Stomach (tissue), 9 donors: ENCODE measurements around the gene TAS2R60. TPM values are rescaled to one million over a fixed set of nuclear protein-coding genes. Genes with fewer than 3 reads are reported as not detected.

Experiments
- DNase-seq, 2 donors: peaks; one replicate each; pipeline versions ENCODE4 v3.0.0 to v3.0.0-alpha.2; 2013 to 2019
- H3K27ac ChIP-seq, 5 donors: fragments of 200-600 bp in 4 of 5; sonication (generic) in 4 of 5; one replicate each; pipeline ENCODE4 v1.5.1; 2013 to 2019; ENCODE audit warnings: mild to moderate bottlenecking in 1 of 5, moderate library complexity in 1 of 5
- H3K27me3 ChIP-seq, 3 donors: fragments of 200-600 bp; sonication (generic); one replicate each; pipeline ENCODE4 v1.5.1; 2017 to 2019; ENCODE audit warnings: mixed run types in 1 of 3
- H3K36me3 ChIP-seq, 4 donors: fragments of 200-600 bp; sonication (generic); 1 replicate in 3 of 4; 2 replicates in 1 of 4; pipeline ENCODE4 v1.5.1; 2016 to 2019
- H3K4me1 ChIP-seq, 4 donors: fragments of 200-600 bp; sonication (generic); one replicate each; pipeline ENCODE4 v1.5.1; 2016 to 2019
- H3K4me3 ChIP-seq, 4 donors: fragments of 200-600 bp; sonication (generic) in 3 of 4; one replicate each; pipeline ENCODE4 v1.5.1; 2016 to 2019; ENCODE audit warnings: mild to moderate bottlenecking in 1 of 4
- H3K9me3 ChIP-seq, 4 donors: fragments of 200-600 bp; sonication (generic); one replicate each; pipeline ENCODE4 v1.5.1; 2016 to 2019
- EP300 ChIP-seq: sonication (generic); formaldehyde crosslinking; IDR thresholded peaks from one replicate; pipeline ENCODE4 v1.6.1; 2017; ENCODE audit warnings: antibody characterized with exemption
- POLR2A ChIP-seq, 4 donors: fragments of 450-650 bp; IDR thresholded peaks; one replicate each; pipeline ENCODE4 v1.6.1; 2016; ENCODE audit warnings: antibody characterized with exemption in 4 of 4, control low read depth in 2 of 4, mild to moderate bottlenecking in 1 of 4, moderate library complexity in 1 of 4
- POLR2AphosphoS5 ChIP-seq, 3 donors: sonication (generic); formaldehyde crosslinking; IDR thresholded peaks; one replicate each; pipeline ENCODE4 v1.6.1; 2016; ENCODE audit warnings: antibody characterized with exemption in 3 of 3
- WGBS, 5 donors: extraction: QIAGEN DNeasy Blood & Tissue Kit in 3 of 5; methylation state at CpG; one replicate each; pipeline versions ENCODE4 v1.1.5 to v1.1.7; 2013 to 2018; 5-methylcytosine and 5-hydroxymethylcytosine counted together
- intact Hi-C: fragments of 100-400 bp; cut with DNase I; formaldehyde crosslinking; loops from one replicate; pipeline ENCODE4 v1.15.1; 2023; ENCODE audit warnings: low total_unique reads
- polyA plus RNA-seq, 3 donors: library from polyadenylated mRNA; stranded (reverse); fragments of 200-250 nt; gene quantifications; one replicate each; pipeline ENCODE4 v1.2.3, GENCODE V29; 2013
- total RNA-seq, 5 donors: library from RNA; depleted of rRNA; stranded (reverse); fragments of >200 nt; gene quantifications; one replicate each; pipeline versions ENCODE4 v1.1.0 to v1.2.3, GENCODE V29; 2014 to 2016
- TF ChIP-seq, protein P1 (sequence below), 7 experiments: fragments of 450-650 bp in 4 of 7; fragments of 200-600 bp in 3 of 7; sonication (generic) in 3 of 7; IDR thresholded peaks; one replicate each; pipeline ENCODE4 v1.5.1; 2016 to 2019; ENCODE audit warnings: antibody characterized with exemption in 7 of 7, control low read depth in 2 of 7, mild to moderate bottlenecking in 1 of 7
- donor health status: healthy with polysubstance abuse.
- donor health status: Bipolar disorder and iron deficiency.
- donor health status: healthy.

Gene TAS2R60
- total and polyA plus RNA-seq, 8 donors = not detected

DNA sequence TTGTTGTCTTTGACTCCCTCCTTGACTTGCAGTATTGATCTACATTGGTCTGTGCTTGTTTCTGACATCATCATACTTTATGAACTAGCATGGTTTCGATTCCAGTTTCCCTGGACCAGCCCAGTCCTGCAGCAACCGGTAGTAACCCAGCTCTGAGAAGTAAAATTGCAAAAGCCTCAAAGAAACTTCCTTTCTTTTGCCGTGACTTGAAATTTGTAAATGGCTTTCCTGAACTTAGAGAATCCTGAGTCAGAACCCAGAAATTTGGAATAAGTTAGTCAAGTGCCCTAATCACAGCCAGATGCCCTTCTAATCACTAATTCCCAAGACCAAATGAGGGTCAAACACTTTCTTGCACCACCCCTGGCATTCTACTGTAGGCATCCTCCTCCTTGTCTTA is 15.0 kb downstream of the TAS2R60 start:
- WGBS, 5 donors = 68 to 85% (median 79%) methylated on average over 3 of the region's 3 CpGs
- H3K36me3 ChIP-seq = no peaks in the 10 kb centered on the region
- no peak overlapping the region for H3K27ac ChIP-seq
- no peak for DNase-seq
- no peaks in the 10 kb centered on the region for H3K9me3 ChIP-seq
- no peak for TF ChIP-seq EP300
- no peak for TF ChIP-seq POLR2A (IDR thresholded peaks at IDR 0.05)
- TF ChIP-seq POLR2AphosphoS5 (IDR thresholded peaks at IDR 0.05) = no peak
- TF ChIP-seq, protein P1, sequence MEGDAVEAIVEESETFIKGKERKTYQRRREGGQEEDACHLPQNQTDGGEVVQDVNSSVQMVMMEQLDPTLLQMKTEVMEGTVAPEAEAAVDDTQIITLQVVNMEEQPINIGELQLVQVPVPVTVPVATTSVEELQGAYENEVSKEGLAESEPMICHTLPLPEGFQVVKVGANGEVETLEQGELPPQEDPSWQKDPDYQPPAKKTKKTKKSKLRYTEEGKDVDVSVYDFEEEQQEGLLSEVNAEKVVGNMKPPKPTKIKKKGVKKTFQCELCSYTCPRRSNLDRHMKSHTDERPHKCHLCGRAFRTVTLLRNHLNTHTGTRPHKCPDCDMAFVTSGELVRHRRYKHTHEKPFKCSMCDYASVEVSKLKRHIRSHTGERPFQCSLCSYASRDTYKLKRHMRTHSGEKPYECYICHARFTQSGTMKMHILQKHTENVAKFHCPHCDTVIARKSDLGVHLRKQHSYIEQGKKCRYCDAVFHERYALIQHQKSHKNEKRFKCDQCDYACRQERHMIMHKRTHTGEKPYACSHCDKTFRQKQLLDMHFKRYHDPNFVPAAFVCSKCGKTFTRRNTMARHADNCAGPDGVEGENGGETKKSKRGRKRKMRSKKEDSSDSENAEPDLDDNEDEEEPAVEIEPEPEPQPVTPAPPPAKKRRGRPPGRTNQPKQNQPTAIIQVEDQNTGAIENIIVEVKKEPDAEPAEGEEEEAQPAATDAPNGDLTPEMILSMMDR (IDR thresholded peaks at IDR 0.05) = no peak
- no peaks in the 10 kb centered on the region for H3K27me3 ChIP-seq
- H3K4me3 ChIP-seq = no peak overlapping the region
- intact Hi-C loops = no loop called here
- no peaks in the 10 kb centered on the region for H3K4me1 ChIP-seq

GRCh38 chr7:143458681-143459080 is 15.4 kb downstream of the TAS2R60 start:
- TF ChIP-seq, protein P1 (IDR thresholded peaks at IDR 0.05) = no peak
- TF ChIP-seq POLR2A (IDR thresholded peaks at IDR 0.05) = no peak
- TF ChIP-seq POLR2AphosphoS5 (IDR thresholded peaks at IDR 0.05) = no peak
- no peak for TF ChIP-seq EP300
- H3K27me3 ChIP-seq = no peaks in the 10 kb centered on the region
- H3K4me1 ChIP-seq = no peaks in the 10 kb centered on the region
- no peaks in the 10 kb centered on the region for H3K9me3 ChIP-seq
- H3K4me3 ChIP-seq = no peak overlapping the region
- intact Hi-C loops = no loop called here
- DNase-seq = no peak
- no peaks in the 10 kb centered on the region for H3K36me3 ChIP-seq
- H3K27ac ChIP-seq = no peak overlapping the region
- WGBS, 5 donors = 62 to 76% (median 64%) methylated on average over 3 of the region's 3 CpGs

GRCh38 chr7:143459359-143459758 is 16.1 kb downstream of the TAS2R60 start:
- DNase-seq = no peak
- Histone ChIP-seq H3K36me3 (no peaks in the 10 kb centered on the region), H3K4me1 (no peaks in the 10 kb centered on the region), H3K27ac (no peak overlapping the region), H3K27me3 (no peaks in the 10 kb centered on the region), H3K9me3 (no peaks in the 10 kb centered on the region), H3K4me3 (no peak overlapping the region)
- 88 to 100% (median 90%) methylated on average over 1 of the region's 1 CpG for WGBS, 5 donors
- TF ChIP-seq, protein P1 (IDR thresholded peaks at IDR 0.05) = no peak
- TF ChIP-seq POLR2A (IDR thresholded peaks at IDR 0.05) = no peak
- intact Hi-C loops = no loop called here

DNA sequence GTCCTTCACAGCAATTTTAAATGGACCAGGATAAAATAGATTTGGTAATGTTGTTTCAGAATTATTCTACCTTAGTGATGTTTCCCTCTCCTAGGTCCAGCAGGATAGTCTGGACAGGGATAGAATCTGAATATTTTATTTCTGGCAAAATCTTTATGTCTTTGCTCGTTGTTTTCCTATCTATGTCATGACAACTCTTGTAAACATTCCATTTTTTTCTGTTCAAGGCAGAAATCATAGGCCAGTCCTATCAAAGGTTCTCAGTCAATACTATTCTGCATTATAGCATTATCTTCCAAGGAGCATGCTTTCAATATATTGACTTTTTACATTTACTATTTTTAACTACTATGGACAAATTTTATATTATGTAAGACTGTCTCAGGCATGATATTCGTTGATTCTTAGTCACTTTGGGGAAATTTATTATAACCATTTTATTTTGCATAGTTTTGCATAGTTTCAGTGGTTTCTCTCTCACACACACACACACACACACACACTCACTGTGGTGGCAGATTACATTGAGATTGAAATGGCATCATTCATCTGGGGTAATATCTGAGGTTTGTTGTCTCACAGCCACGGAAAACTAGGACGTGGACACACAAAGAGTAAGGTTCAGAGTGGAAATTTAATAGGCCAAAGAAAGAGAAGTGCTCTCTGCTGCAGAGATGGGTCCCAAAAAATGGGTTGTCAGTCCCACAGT is 17.2 kb downstream of the TAS2R60 start:
- no peak overlapping the region for H3K27ac ChIP-seq
- H3K9me3 ChIP-seq = no peaks in the 10 kb centered on the region
- no peak for DNase-seq
- H3K27me3 ChIP-seq = no peaks in the 10 kb centered on the region
- no peaks in the 10 kb centered on the region for H3K4me1 ChIP-seq
- no peak for TF ChIP-seq POLR2AphosphoS5 (IDR thresholded peaks at IDR 0.05)
- TF ChIP-seq POLR2A (IDR thresholded peaks at IDR 0.05) = no peak
- TF ChIP-seq, protein P1 (IDR thresholded peaks at IDR 0.05) = no peak
- no peak for TF ChIP-seq EP300
- WGBS, 5 donors = 52 to 69% (median 59%) methylated on average over 4 of the region's 4 CpGs
- no peaks in the 10 kb centered on the region for H3K36me3 ChIP-seq
- intact Hi-C loops = no loop called here
- no peak overlapping the region for H3K4me3 ChIP-seq
